ENCODE measurements around the gene PRKACB. TPM values are rescaled to one million over a fixed set of nuclear protein-coding genes. Genes with fewer than 3 reads are reported as not detected.

PRKACB gene
- total RNA-seq, 3 donors from 2014 or later (not counting 1 experiment from before 2014, with no cell fraction given) = 111 to 148 (median 140) TPM

DNA sequence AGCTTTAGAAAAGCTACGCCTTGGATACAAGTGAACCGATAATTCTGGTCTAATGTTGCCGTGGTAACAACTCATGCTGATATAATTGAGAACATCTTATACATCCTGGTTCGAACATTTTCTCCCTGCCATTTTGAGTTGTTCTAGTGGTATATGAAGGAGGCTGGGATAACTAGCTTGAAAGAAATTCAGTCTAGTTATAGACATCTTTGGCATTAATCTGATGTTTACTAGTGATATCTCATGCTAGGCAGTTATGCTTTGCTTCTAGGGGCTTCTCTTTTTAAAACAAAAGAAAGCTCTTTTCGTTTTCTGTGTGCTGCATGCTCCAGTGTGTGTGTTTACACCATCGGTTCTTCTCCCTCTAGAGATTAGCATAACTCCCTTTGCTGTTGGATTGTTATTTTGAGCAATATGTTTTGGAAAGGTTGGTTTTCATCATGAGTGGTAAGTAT is 20.5 kb downstream of the PRKACB start:
- no peaks in the 10 kb centered on the region for H3K27me3 Mint-ChIP-seq (ENCODE audit: low read depth in 2 of 2)
- Histone ChIP-seq H3K36me3 (ENCODE audit: control insufficient read depth, insufficient read depth, low read length) (no peaks in the 10 kb centered on the region), H3K4me3 (ENCODE audit: low read length) (no peak overlapping the region), H3K27ac (ENCODE audit: low read length) (peak overlapping the region; percentile 31), H3K27me3 (ENCODE audit: control insufficient read depth, insufficient read depth, low read length) (no peaks in the 10 kb centered on the region), H3K4me1 (ENCODE audit: control insufficient read depth, insufficient read depth, low read length) (peaks cover 3% of the 10 kb centered on the region), H3K9me3 (ENCODE audit: control insufficient read depth, insufficient read depth, low read length) (no peaks in the 10 kb centered on the region)
- peak overlapping the region; percentile 51 for H3K4me3 Mint-ChIP-seq
- ATAC-seq = no peak
- H3K9me3 Mint-ChIP-seq = no peaks in the 10 kb centered on the region
- intact Hi-C loops (cut with micrococcal nuclease) = no loop called here
- peaks cover 75 to 83% of the 10 kb centered on the region in 2 donors for H3K4me1 Mint-ChIP-seq
- peak in 1 of 2 donors; percentile 38 for DNase-seq
- H3K27ac Mint-ChIP-seq = peak overlapping the region; percentile 83 to 87
- TF ChIP-seq CTCF (IDR thresholded peaks at IDR 0.05) = no peak
- no peaks in the 10 kb centered on the region for H3K36me3 Mint-ChIP-seq
- WGBS (ENCODE audit: insufficient coverage) = 62% methylated on average over 5 of the region's 6 CpGs

GRCh38 chr1:84165601-84166000 is 21.5 kb downstream of the PRKACB start:
- H3K27ac Mint-ChIP-seq = peak overlapping the region; percentile 85 to 87
- H3K4me1 ChIP-seq (ENCODE audit: control insufficient read depth, insufficient read depth, low read length) = peaks cover 3% of the 10 kb centered on the region
- peaks cover 79 to 82% of the 10 kb centered on the region in 2 donors for H3K4me1 Mint-ChIP-seq
- H3K9me3 Mint-ChIP-seq = no peaks in the 10 kb centered on the region
- WGBS (ENCODE audit: insufficient coverage) = no CpG with 5 or more reads among the region's 1 CpG
- H3K27me3 Mint-ChIP-seq (ENCODE audit: low read depth in 2 of 2) = no peaks in the 10 kb centered on the region
- H3K36me3 Mint-ChIP-seq = no peaks in the 10 kb centered on the region
- no peaks in the 10 kb centered on the region for H3K27me3 ChIP-seq (ENCODE audit: control insufficient read depth, insufficient read depth, low read length)
- peak in 2 of 3 donors; percentile 49 to 50 for ATAC-seq
- H3K9me3 ChIP-seq (ENCODE audit: control insufficient read depth, insufficient read depth, low read length) = no peaks in the 10 kb centered on the region
- peak overlapping the region; percentile 38 for H3K27ac ChIP-seq (ENCODE audit: low read length)
- no peak for TF ChIP-seq CTCF (IDR thresholded peaks at IDR 0.05)
- intact Hi-C loops (cut with micrococcal nuclease) = no loop called here
- DNase-seq = peak in 1 of 2 donors; percentile 27
- H3K4me3 Mint-ChIP-seq = peak overlapping the region; percentile 47
- no peak overlapping the region for H3K4me3 ChIP-seq (ENCODE audit: low read length)
- no peaks in the 10 kb centered on the region for H3K36me3 ChIP-seq (ENCODE audit: control insufficient read depth, insufficient read depth, low read length)

GRCh38 chr1:84166797-84167196 is 22.7 kb downstream of the PRKACB start:
- Mint-ChIP-seq H3K27me3 (ENCODE audit: low read depth in 2 of 2) (no peaks in the 10 kb centered on the region), H3K36me3 (no peaks in the 10 kb centered on the region), H3K4me3 (peak overlapping the region; percentile 45), H3K4me1 (peaks cover 75 to 76% of the 10 kb centered on the region in 2 donors), H3K27ac (peak overlapping the region; percentile 85 to 87), H3K9me3 (no peaks in the 10 kb centered on the region)
- no peak for DNase-seq
- Histone ChIP-seq H3K27me3 (ENCODE audit: control insufficient read depth, insufficient read depth, low read length) (no peaks in the 10 kb centered on the region), H3K9me3 (ENCODE audit: control insufficient read depth, insufficient read depth, low read length) (no peaks in the 10 kb centered on the region), H3K36me3 (ENCODE audit: control insufficient read depth, insufficient read depth, low read length) (no peaks in the 10 kb centered on the region), H3K27ac (ENCODE audit: low read length) (peak overlapping the region; percentile 38), H3K4me1 (ENCODE audit: control insufficient read depth, insufficient read depth, low read length) (peaks cover 3% of the 10 kb centered on the region), H3K4me3 (ENCODE audit: low read length) (no peak overlapping the region)
- peak in 2 of 3 donors; percentile 45 to 49 for ATAC-seq
- 32% methylated on average over 1 of the region's 1 CpG for WGBS (ENCODE audit: insufficient coverage)
- TF ChIP-seq CTCF (IDR thresholded peaks at IDR 0.05) = no peak
- intact Hi-C loops (cut with micrococcal nuclease) = no loop called here

DNA sequence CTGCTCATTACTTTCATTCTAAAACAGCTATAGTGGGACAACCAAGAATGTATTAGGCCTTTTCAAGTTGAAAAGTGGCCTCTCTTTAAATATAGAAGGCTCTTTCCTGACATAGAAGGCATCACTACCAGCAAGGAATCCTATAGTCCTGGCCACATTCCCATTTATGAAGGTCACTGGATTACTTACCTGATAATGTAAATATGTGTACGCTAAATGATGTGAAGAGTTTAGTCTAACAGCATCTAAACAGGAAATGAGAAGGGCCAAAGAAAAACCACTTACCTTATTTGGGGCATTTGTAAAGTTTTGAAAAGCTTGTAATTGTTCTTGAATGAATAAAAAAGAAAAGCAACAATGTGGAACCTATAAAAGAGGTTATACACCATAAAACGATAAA is 24.7 kb downstream of the PRKACB start:
- Mint-ChIP-seq H3K27ac (peak overlapping the region; percentile 85 to 87), H3K36me3 (no peaks in the 10 kb centered on the region), H3K27me3 (ENCODE audit: low read depth in 2 of 2) (no peaks in the 10 kb centered on the region), H3K4me1 (peaks cover 62 to 63% of the 10 kb centered on the region in 2 donors), H3K9me3 (no peaks in the 10 kb centered on the region), H3K4me3 (peak overlapping the region; percentile 51)
- no peak for TF ChIP-seq CTCF (IDR thresholded peaks at IDR 0.05)
- ATAC-seq (peak in 2 of 3 donors; percentile 33 to 53), DNase-seq (no peak)
- H3K9me3 ChIP-seq (ENCODE audit: control insufficient read depth, insufficient read depth, low read length) = no peaks in the 10 kb centered on the region
- WGBS (ENCODE audit: insufficient coverage) = no CpG with 5 or more reads among the region's 2 CpGs
- H3K36me3 ChIP-seq (ENCODE audit: control insufficient read depth, insufficient read depth, low read length) = no peaks in the 10 kb centered on the region
- H3K4me1 ChIP-seq (ENCODE audit: control insufficient read depth, insufficient read depth, low read length) = no peaks in the 10 kb centered on the region
- peak overlapping the region; percentile 34 for H3K27ac ChIP-seq (ENCODE audit: low read length)
- H3K4me3 ChIP-seq (ENCODE audit: low read length) = no peak overlapping the region
- intact Hi-C loops (cut with micrococcal nuclease) = no loop called here
- no peaks in the 10 kb centered on the region for H3K27me3 ChIP-seq (ENCODE audit: control insufficient read depth, insufficient read depth, low read length)
